NT2/D1 (cell line): ENCODE results near the gene SCYL2.

Source experiments
- SUZ12 ChIP-seq: IDR thresholded peaks from 2 replicates; pipeline ENCODE4 v1.6.1; 2011; ENCODE audit not compliant: insufficient read length, insufficient read depth; ENCODE audit errors: extremely low read depth
- YY1 ChIP-seq: IDR thresholded peaks from 2 replicates; pipeline ENCODE4 v1.6.1; 2011; ENCODE audit not compliant: insufficient read length, insufficient read depth
- ZNF274 ChIP-seq: IDR thresholded peaks from 2 replicates; pipeline ENCODE4 v1.6.1; 2011; ENCODE audit warnings: mild to moderate bottlenecking, low read depth, low read length

DNA sequence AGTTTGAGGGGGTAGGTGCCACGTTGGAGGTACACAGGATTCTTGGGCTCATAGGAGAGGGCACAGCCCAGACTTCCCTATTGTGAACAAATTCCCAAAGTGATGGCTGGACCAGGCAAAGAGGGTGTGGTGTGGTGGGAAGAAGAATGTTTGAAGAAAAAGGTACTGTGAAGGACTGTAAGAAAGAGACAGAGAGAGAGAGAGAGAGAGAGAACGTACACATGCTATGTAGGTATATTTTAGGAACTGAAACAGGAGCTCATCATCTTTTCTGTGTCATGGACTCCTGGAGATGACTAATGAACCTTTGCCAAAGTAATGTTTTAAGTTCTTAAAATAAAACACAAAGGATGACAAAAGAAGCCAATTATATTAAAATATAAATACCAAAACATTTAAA, 114.4 kb downstream of the SCYL2 start:
- TF ChIP-seq YY1 (no peak), SUZ12 (no peak), ZNF274 (no peak)
